ENCODE data around the gene FOXC1. TPM values are rescaled to one million over a fixed set of nuclear protein-coding genes. Genes with fewer than 3 reads are reported as not detected.

Gene FOXC1
- polyA plus RNA-seq, 1 of the 3 experiments (the other 2 are of a cell fraction): 4.3 TPM

DNA sequence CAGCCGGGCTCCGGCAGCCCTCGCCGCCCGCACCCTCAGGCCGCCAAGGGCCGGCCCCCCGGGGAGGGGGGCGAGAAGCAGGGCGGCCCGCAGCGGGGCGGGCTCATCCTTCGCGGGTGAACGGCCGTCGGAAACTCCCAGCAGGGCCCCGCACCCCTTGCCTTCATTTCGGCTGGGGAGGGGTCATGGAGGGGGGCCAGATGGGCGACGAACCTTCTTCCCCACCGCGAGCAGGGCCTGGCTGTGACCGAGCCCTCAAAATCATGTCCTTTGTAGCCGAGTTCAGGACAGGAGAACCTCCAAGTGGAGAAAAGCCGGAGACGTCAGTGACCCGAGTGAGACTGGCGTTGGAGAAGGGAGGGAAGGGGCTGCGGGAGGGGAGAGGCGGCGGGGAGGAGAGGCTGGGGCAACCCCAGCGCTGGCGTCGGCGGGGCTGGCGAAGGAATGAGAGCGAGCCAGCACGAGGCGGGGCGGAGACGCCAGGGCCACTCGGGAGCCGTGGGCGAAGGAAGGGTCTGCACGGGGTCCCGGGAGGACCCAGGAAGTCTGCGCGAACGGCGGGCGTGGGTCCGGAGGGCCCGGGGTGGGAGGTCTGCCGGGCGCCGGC, 571 bp upstream of the FOXC1 start:
- POLR2A ChIA-PET: no interaction called here
- Histone ChIP-seq H4K20me1 (ENCODE audit: insufficient read depth) (peaks cover 17% of the 10 kb centered on the region; the same call in 1 of the 2 replicates), H3K27me3 (ENCODE audit: insufficient read depth) (no peaks in the 10 kb centered on the region), H3F3A (replicated peaks; ENCODE audit: insufficient read depth) (peaks cover 15% of the 10 kb centered on the region), H3K4me1 (ENCODE audit: control insufficient read depth in 1 of 2, insufficient read depth in 2 of 2, low read depth in 1 of 2, low read length in 1 of 2) (peaks cover 0 to 8% of the 10 kb centered on the region in 2 experiments; a peak in 1 of 4 replicates), H2AFZ (ENCODE audit: low read depth) (peak overlapping the region; percentile 87), H3K27ac (ENCODE audit: low read depth in 2 of 2, low read length in 1 of 2) (peak overlapping the region; percentile 68 to 72), H3K36me3 (replicated peaks in 1 of 2; ENCODE audit: control insufficient read depth in 1 of 2, insufficient read depth in 2 of 2, low read length in 1 of 2) (peaks cover 0 to 2% of the 10 kb centered on the region in 2 experiments), H3K9me2 (no peaks in the 10 kb centered on the region), H3K9ac (peak overlapping the region; percentile 69), H3K9me3 (no peaks in the 10 kb centered on the region), H3K4me3 (ENCODE audit: low read depth in 2 of 2, low read length in 1 of 2) (peak overlapping the region; percentile 60 to 70), H3K4me2 (peak overlapping the region; percentile 94), H3K79me2 (ENCODE audit: insufficient read depth) (peaks cover 35% of the 10 kb centered on the region)
- CTCF ChIA-PET: interaction anchor here (2.9 to 4.6 kb wide), 2 partner anchors 495 kb away, joined by 22 to 60 read pairs; no protein-coding TSS in a partner anchor
- 5% methylated on average over 30 of the region's 58 CpGs for WGBS (ENCODE audit: low lambda C conversion rate)
- TF ChIP-seq, protein P1, sequence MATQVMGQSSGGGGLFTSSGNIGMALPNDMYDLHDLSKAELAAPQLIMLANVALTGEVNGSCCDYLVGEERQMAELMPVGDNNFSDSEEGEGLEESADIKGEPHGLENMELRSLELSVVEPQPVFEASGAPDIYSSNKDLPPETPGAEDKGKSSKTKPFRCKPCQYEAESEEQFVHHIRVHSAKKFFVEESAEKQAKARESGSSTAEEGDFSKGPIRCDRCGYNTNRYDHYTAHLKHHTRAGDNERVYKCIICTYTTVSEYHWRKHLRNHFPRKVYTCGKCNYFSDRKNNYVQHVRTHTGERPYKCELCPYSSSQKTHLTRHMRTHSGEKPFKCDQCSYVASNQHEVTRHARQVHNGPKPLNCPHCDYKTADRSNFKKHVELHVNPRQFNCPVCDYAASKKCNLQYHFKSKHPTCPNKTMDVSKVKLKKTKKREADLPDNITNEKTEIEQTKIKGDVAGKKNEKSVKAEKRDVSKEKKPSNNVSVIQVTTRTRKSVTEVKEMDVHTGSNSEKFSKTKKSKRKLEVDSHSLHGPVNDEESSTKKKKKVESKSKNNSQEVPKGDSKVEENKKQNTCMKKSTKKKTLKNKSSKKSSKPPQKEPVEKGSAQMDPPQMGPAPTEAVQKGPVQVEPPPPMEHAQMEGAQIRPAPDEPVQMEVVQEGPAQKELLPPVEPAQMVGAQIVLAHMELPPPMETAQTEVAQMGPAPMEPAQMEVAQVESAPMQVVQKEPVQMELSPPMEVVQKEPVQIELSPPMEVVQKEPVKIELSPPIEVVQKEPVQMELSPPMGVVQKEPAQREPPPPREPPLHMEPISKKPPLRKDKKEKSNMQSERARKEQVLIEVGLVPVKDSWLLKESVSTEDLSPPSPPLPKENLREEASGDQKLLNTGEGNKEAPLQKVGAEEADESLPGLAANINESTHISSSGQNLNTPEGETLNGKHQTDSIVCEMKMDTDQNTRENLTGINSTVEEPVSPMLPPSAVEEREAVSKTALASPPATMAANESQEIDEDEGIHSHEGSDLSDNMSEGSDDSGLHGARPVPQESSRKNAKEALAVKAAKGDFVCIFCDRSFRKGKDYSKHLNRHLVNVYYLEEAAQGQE (IDR thresholded peaks at IDR 0.05; ENCODE audit: low read depth, low read length): no peak
- no peak for TF ChIP-seq POLR2AphosphoS5 (IDR thresholded peaks at IDR 0.05; ENCODE audit: low read depth, low read length)
- TF ChIP-seq, protein P2, sequence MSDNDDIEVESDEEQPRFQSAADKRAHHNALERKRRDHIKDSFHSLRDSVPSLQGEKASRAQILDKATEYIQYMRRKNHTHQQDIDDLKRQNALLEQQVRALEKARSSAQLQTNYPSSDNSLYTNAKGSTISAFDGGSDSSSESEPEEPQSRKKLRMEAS (IDR thresholded peaks at IDR 0.05; ENCODE audit: low read depth): peak; percentile 67
- no peak for TF ChIP-seq RCOR1 (IDR thresholded peaks at IDR 0.05; ENCODE audit: low read length)
- TF ChIP-seq, protein P3, sequence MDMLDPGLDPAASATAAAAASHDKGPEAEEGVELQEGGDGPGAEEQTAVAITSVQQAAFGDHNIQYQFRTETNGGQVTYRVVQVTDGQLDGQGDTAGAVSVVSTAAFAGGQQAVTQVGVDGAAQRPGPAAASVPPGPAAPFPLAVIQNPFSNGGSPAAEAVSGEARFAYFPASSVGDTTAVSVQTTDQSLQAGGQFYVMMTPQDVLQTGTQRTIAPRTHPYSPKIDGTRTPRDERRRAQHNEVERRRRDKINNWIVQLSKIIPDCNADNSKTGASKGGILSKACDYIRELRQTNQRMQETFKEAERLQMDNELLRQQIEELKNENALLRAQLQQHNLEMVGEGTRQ (IDR thresholded peaks at IDR 0.05; ENCODE audit: borderline replicate concordance, low read depth, low read length): no peak
- TF ChIP-seq MXI1 (IDR thresholded peaks at IDR 0.05; ENCODE audit: low read depth, low read length): no peak
- TF ChIP-seq TAF1 (IDR thresholded peaks at IDR 0.05; ENCODE audit: borderline replicate concordance, low read depth, low read length): peak; percentile 32; the same call in 1 of the 2 replicates
- peak; percentile 85 for DNase-seq

DNA sequence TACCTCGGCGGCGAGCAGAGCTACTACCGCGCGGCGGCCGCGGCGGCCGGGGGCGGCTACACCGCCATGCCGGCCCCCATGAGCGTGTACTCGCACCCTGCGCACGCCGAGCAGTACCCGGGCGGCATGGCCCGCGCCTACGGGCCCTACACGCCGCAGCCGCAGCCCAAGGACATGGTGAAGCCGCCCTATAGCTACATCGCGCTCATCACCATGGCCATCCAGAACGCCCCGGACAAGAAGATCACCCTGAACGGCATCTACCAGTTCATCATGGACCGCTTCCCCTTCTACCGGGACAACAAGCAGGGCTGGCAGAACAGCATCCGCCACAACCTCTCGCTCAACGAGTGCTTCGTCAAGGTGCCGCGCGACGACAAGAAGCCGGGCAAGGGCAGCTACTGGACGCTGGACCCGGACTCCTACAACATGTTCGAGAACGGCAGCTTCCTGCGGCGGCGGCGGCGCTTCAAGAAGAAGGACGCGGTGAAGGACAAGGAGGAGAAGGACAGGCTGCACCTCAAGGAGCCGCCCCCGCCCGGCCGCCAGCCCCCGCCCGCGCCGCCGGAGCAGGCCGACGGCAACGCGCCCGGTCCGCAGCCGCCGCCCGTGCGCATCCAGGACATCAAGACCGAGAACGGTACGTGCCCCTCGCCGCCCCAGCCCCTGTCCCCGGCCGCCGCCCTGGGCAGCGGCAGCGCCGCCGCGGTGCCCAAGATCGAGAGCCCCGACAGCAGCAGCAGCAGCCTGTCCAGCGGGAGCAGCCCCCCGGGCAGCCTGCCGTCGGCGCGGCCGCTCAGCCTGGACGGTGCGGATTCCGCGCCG, 994 bp downstream of the FOXC1 start:
- Histone ChIP-seq H2AFZ (ENCODE audit: low read depth) (no peak overlapping the region), H3K9me3 (no peaks in the 10 kb centered on the region), H3K36me3 (replicated peaks in 1 of 2; ENCODE audit: control insufficient read depth in 1 of 2, insufficient read depth in 2 of 2, low read length in 1 of 2) (peaks cover 0 to 2% of the 10 kb centered on the region in 2 experiments), H3K9ac (peak overlapping the region; percentile 69), H3K4me3 (ENCODE audit: low read depth in 2 of 2, low read length in 1 of 2) (peak overlapping the region; percentile 70 to 79), H3K4me1 (ENCODE audit: control insufficient read depth in 1 of 2, insufficient read depth in 2 of 2, low read depth in 1 of 2, low read length in 1 of 2) (peaks cover 0 to 6% of the 10 kb centered on the region in 2 experiments; a peak in 1 of 4 replicates), H3K27ac (ENCODE audit: low read depth in 2 of 2, low read length in 1 of 2) (peak overlapping the region; percentile 70 to 90), H3K79me2 (ENCODE audit: insufficient read depth) (peaks cover 45% of the 10 kb centered on the region), H3K27me3 (ENCODE audit: insufficient read depth) (no peaks in the 10 kb centered on the region), H3K9me2 (no peaks in the 10 kb centered on the region), H3F3A (replicated peaks; ENCODE audit: insufficient read depth) (peaks cover 15% of the 10 kb centered on the region), H4K20me1 (ENCODE audit: insufficient read depth) (peaks cover 17% of the 10 kb centered on the region; the same call in 1 of the 2 replicates), H3K4me2 (peak overlapping the region; percentile 89)
- no peak for DNase-seq
- TF ChIP-seq RXRA (IDR thresholded peaks at IDR 0.05; ENCODE audit: borderline replicate concordance, low read depth) (no peak), FOXJ3 (CRISPR knock-in tag; IDR thresholded peaks at IDR 0.05) (no peak), NRF1 (IDR thresholded peaks at IDR 0.05; ENCODE audit: low read depth, low read length) (no peak), YY1 (IDR thresholded peaks at IDR 0.05; ENCODE audit: low read depth) (no peak)
- TF ChIP-seq, protein P2 (IDR thresholded peaks at IDR 0.05; ENCODE audit: low read depth): 0 out of 2 replicates have a peak, but pooled peaks have one; percentile 26
- TF ChIP-seq, protein P1 (IDR thresholded peaks at IDR 0.05; ENCODE audit: low read depth, low read length): no peak
- POLR2A ChIA-PET: interaction anchor here (0.6 kb wide), 1 partner anchor 74 kb away, joined by 4 read pairs; no protein-coding TSS in a partner anchor
- WGBS (ENCODE audit: low lambda C conversion rate): 20% methylated on average over 1 of the region's 101 CpGs
- CTCF ChIA-PET: interaction anchor here (0.8 to 3.1 kb wide), 15 partner anchors 14 to 1024 kb away, joined by 3 to 22 read pairs (median 4); no protein-coding TSS in a partner anchor

Data from SK-N-SH (cell line).